C4-2B (cell line): ENCODE data around the gene LTBP1.

ENCODE experiments used
- H3K27ac ChIP-seq: fragments of 450-650 bp; 2 replicates; pipeline ENCODE4 v1.5.1; 2017
- ZFX ChIP-seq: fragments of 450-650 bp; IDR thresholded peaks from 2 replicates; pipeline ENCODE4 v1.6.1; 2017
- TF ChIP-seq, protein P1 (sequence below): fragments of 450-650 bp; conservative IDR thresholded peaks from 2 replicates; pipeline ENCODE4 v1.5.1; 2017; ENCODE audit warnings: mild to moderate bottlenecking

LTBP1 gene

DNA sequence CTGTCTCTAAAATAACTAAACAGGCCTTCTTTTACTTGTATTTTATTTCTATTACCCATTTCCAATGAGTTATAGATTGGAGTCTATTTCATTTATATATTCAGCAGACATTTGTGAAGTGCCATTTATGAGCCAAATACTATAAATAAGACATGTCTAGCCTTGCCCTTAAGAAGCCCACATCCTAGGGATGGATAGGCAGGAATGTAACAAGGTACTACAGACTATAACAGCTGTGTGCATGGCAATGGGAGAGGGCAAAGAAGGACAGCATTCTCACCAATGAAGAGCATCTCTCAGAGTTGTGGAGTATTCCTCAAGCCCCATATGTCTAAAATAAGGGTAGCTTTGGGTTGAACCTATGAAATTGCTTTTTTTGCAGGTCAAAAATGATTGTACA lies 367.8 kb downstream of the LTBP1 start:
- TF ChIP-seq, protein P1, sequence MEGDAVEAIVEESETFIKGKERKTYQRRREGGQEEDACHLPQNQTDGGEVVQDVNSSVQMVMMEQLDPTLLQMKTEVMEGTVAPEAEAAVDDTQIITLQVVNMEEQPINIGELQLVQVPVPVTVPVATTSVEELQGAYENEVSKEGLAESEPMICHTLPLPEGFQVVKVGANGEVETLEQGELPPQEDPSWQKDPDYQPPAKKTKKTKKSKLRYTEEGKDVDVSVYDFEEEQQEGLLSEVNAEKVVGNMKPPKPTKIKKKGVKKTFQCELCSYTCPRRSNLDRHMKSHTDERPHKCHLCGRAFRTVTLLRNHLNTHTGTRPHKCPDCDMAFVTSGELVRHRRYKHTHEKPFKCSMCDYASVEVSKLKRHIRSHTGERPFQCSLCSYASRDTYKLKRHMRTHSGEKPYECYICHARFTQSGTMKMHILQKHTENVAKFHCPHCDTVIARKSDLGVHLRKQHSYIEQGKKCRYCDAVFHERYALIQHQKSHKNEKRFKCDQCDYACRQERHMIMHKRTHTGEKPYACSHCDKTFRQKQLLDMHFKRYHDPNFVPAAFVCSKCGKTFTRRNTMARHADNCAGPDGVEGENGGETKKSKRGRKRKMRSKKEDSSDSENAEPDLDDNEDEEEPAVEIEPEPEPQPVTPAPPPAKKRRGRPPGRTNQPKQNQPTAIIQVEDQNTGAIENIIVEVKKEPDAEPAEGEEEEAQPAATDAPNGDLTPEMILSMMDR = no peak
- TF ChIP-seq ZFX = no peak
- no peak overlapping the region for H3K27ac ChIP-seq

DNA sequence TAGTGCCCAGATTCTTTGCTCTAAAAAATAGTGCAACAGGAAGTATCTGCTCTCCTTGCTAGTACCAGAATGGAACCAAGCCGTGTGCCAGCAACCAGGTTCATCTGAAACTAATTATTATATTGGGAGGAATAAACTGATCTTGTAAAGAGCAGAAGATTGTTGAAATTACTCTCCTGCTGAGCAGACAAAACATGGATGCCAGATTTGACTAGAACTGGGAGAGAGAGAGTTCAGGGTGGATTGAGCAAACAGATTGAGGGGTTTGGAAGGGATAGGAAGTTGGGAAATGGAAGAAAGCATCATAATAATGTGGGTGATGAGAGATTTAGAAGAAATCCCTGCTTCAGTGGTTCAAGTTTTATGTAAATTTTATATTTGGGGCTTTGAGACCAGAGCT lies 369.6 kb downstream of the LTBP1 start:
- no peak for TF ChIP-seq ZFX
- TF ChIP-seq, protein P1 = no peak
- H3K27ac ChIP-seq = no peak overlapping the region

- no peak overlapping the region for H3K27ac ChIP-seq
Observed at GRCh38 chr2:33317369-33318007, 370.7 kb downstream of the LTBP1 start.

GRCh38 chr2:33318456-33318855 lies 371.7 kb downstream of the LTBP1 start:
- H3K27ac ChIP-seq = no peak overlapping the region
- TF ChIP-seq, protein P1 = no peak
- TF ChIP-seq ZFX = no peak

More at GRCh38 chr2:33317369-33318007, 370.7 kb downstream of the LTBP1 start:
- TF ChIP-seq, protein P1 = no peak
- TF ChIP-seq ZFX = no peak

GRCh38 chr2:33320573-33320972 lies 373.8 kb downstream of the LTBP1 start:
- no peak overlapping the region for H3K27ac ChIP-seq
- TF ChIP-seq, protein P1 = no peak
- no peak for TF ChIP-seq ZFX

GRCh38 chr2:33321236-33321771 lies 374.6 kb downstream of the LTBP1 start:
- no peak overlapping the region for H3K27ac ChIP-seq

GRCh38 chr2:33321876-33322483 lies 375.2 kb downstream of the LTBP1 start:
- no peak for TF ChIP-seq ZFX
- TF ChIP-seq, protein P1 = no peak
- no peak overlapping the region for H3K27ac ChIP-seq

More at GRCh38 chr2:33321236-33321771, 374.6 kb downstream of the LTBP1 start:
- TF ChIP-seq ZFX = no peak
- TF ChIP-seq, protein P1 = no peak
